ENCODE data around the gene EZR.

DNA sequence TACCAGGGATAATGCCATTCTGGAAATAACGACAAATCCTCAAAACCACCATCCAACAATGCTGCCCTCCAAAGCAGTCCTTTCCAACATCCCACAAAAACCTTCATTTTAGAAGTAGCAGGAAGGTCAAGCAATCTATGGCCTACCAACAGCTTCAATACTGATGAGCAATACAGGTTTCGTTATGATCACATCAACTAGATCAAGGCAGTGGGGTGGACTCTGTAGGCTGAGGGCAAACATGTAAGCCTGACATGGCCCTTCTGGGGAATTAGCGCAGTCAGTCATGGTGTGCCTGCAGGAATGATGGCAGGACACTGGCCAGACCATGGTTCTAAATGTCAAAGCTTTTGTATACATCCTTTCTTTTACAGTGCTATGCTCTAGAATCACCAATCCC lies 41.7 kb downstream of the EZR start:
- no peak for TF ChIP-seq CTCF (optimal IDR thresholded peaks at IDR 0.05 in 1 of 3, IDR thresholded peaks at IDR 0.05 in 1 of 3, conservative IDR thresholded peaks at IDR 0.05 in 1 of 3; ENCODE audit: extremely low read depth in 1 of 3, insufficient read depth in 2 of 3, low read length in 3 of 3)
- no peak for TF ChIP-seq EZH2 (IDR thresholded peaks at IDR 0.05; ENCODE audit: low read length)
